H9 (cell line): ENCODE measurements around the gene SERPINA5. TPM values are rescaled to one million over a fixed set of nuclear protein-coding genes. Genes with fewer than 3 reads are reported as not detected.

Source experiments
- DNase-seq: peaks from one replicate; pipeline ENCODE4 v3.0.0-alpha.2; 2017
- H2AFZ ChIP-seq: one replicate; pipeline ENCODE4 v1.6.1; 2013; ENCODE audit warnings: mild to moderate bottlenecking, low read length, control low read depth, moderate library complexity
- H2AK5ac ChIP-seq: 2 replicates; pipeline ENCODE4 v1.6.1; 2013; ENCODE audit warnings: low read length, control low read depth, mixed read lengths; ENCODE audit not compliant: insufficient read length
- H2BK120ac ChIP-seq: one replicate; pipeline ENCODE4 v1.6.1; 2013; ENCODE audit warnings: low read depth, mild to moderate bottlenecking, low read length, control low read depth, inconsistent platforms; ENCODE audit not compliant: poor library complexity, severe bottlenecking
- H2BK12ac ChIP-seq: 2 replicates; pipeline ENCODE4 v1.6.1; 2013; ENCODE audit warnings: low read length, control low read depth, mixed read lengths, low read depth; ENCODE audit not compliant: insufficient read length
- H2BK15ac ChIP-seq: 2 replicates; pipeline ENCODE4 v1.6.1; 2013; ENCODE audit warnings: low read depth, low read length, control low read depth
- H2BK20ac ChIP-seq: one replicate; pipeline ENCODE4 v1.6.1; 2013; ENCODE audit warnings: low read depth, mild to moderate bottlenecking, low read length, control low read depth, inconsistent platforms; ENCODE audit not compliant: poor library complexity, severe bottlenecking
- H2BK5ac ChIP-seq: 2 replicates; pipeline ENCODE4 v1.6.1; 2013; ENCODE audit warnings: low read length, control low read depth, mixed read lengths; ENCODE audit not compliant: insufficient read length
- H3K14ac ChIP-seq: 2 replicates; pipeline ENCODE4 v1.6.1; 2013; ENCODE audit warnings: low read length, control low read depth; ENCODE audit not compliant: insufficient read depth
- H3K18ac ChIP-seq: 2 replicates; pipeline ENCODE4 v1.6.1; 2013; ENCODE audit warnings: low read depth, mild to moderate bottlenecking, mixed read lengths, low read length, control low read depth; ENCODE audit not compliant: insufficient read length
- H3K23ac ChIP-seq: 2 replicates; pipeline ENCODE4 v1.6.1; 2013; ENCODE audit warnings: low read length, control low read depth, mixed read lengths, low read depth; ENCODE audit not compliant: insufficient read length
- H3K23me2 ChIP-seq: 2 replicates; pipeline ENCODE4 v1.6.1; 2013; ENCODE audit warnings: low read depth, mild to moderate bottlenecking, mixed read lengths, low read length, control low read depth; ENCODE audit not compliant: insufficient read length, poor library complexity, severe bottlenecking
- H3K27ac ChIP-seq: 2 replicates; pipeline ENCODE4 v1.5.1; 2013; ENCODE audit warnings: low read length, control low read depth, mixed read lengths, low read depth; ENCODE audit not compliant: insufficient read length
- H3K27me3 ChIP-seq: 2 replicates; pipeline ENCODE4 v1.6.1; 2013; ENCODE audit warnings: low read length, control low read depth, inconsistent platforms; ENCODE audit not compliant: insufficient read depth
- H3K4ac ChIP-seq: 2 replicates; pipeline ENCODE4 v1.6.1; 2013; ENCODE audit warnings: low read depth, mild to moderate bottlenecking, control low read depth, inconsistent platforms, low read length, moderate library complexity
- H3K4me1 ChIP-seq: 2 replicates; pipeline ENCODE4 v1.6.1; 2013; ENCODE audit warnings: low read length, control low read depth, inconsistent platforms; ENCODE audit not compliant: insufficient read depth
- H3K4me2 ChIP-seq: 2 replicates; pipeline ENCODE4 v1.6.1; 2013; ENCODE audit warnings: low read length, control low read depth, mixed read lengths; ENCODE audit not compliant: insufficient read length, insufficient read depth
- H3K56ac ChIP-seq: 2 replicates; pipeline ENCODE4 v1.6.1; 2013; ENCODE audit warnings: low read depth, mild to moderate bottlenecking, mixed read lengths, low read length, control low read depth; ENCODE audit not compliant: insufficient read length
- H3K79me1 ChIP-seq: 2 replicates; pipeline ENCODE4 v1.6.1; 2013; ENCODE audit warnings: low read depth, mild to moderate bottlenecking, moderate library complexity, low read length, control low read depth, inconsistent platforms; ENCODE audit not compliant: insufficient read depth, poor library complexity, severe bottlenecking
- H3K79me2 ChIP-seq: 2 replicates; pipeline ENCODE4 v1.6.1; 2013; ENCODE audit warnings: low read length, control low read depth, inconsistent platforms; ENCODE audit not compliant: insufficient read depth
- H3K9ac ChIP-seq: 2 replicates; pipeline ENCODE4 v1.6.1; 2013; ENCODE audit warnings: low read length, control low read depth, mixed read lengths; ENCODE audit not compliant: insufficient read length; ENCODE audit errors: extremely low read depth
- H3K9me3 ChIP-seq: one replicate; pipeline ENCODE4 v1.6.1; 2013; ENCODE audit warnings: low read depth, low read length, inconsistent platforms; ENCODE audit not compliant: control insufficient read depth
- H3T11ph ChIP-seq: one replicate; pipeline ENCODE4 v1.6.1; 2013; ENCODE audit warnings: mild to moderate bottlenecking, low read length, control low read depth, inconsistent platforms
- H4K20me1 ChIP-seq: one replicate; pipeline ENCODE4 v1.6.1; 2013; ENCODE audit not compliant: control insufficient read depth, insufficient read length, insufficient read depth
- H4K5ac ChIP-seq: 2 replicates; pipeline ENCODE4 v1.6.1; 2013; ENCODE audit warnings: low read depth, mild to moderate bottlenecking, mixed read lengths, low read length, control low read depth; ENCODE audit not compliant: insufficient read length
- H4K8ac ChIP-seq: replicated peaks from 2 replicates; pipeline ENCODE4 v1.6.1; 2013; ENCODE audit warnings: low read length, control low read depth, mixed read lengths, low read depth; ENCODE audit not compliant: insufficient read length
- H4K91ac ChIP-seq: 2 replicates; pipeline ENCODE4 v1.6.1; 2013; ENCODE audit warnings: low read depth, mild to moderate bottlenecking, moderate library complexity, mixed read lengths, low read length, control low read depth; ENCODE audit not compliant: insufficient read length
- H3K27ac Mint-ChIP-seq, 3 experiments: 2 replicates in 2 of 3; 3 replicates in 1 of 3; pipeline ENCODE4 v1.8.0; 2020 to 2021; ENCODE audit warnings: mixed read lengths in 3 of 3, mild to moderate bottlenecking in 1 of 3, moderate library complexity in 1 of 3
- H3K27me3 Mint-ChIP-seq: 2 replicates; pipeline ENCODE4 v1.8.0; 2021; ENCODE audit warnings: low read depth, mild to moderate bottlenecking, moderate library complexity, mixed read lengths
- H3K36me3 Mint-ChIP-seq, 3 experiments: 2 replicates in 2 of 3; 3 replicates in 1 of 3; pipeline ENCODE4 v1.8.0; 2020 to 2021; ENCODE audit warnings: low read depth in 3 of 3, mixed read lengths in 3 of 3; ENCODE audit not compliant: insufficient read depth in 1 of 3
- H3K4me1 Mint-ChIP-seq, 2 experiments: 2 replicates each; pipeline ENCODE4 v1.8.0; 2020; ENCODE audit warnings: mixed read lengths in 2 of 2
- H3K4me3 Mint-ChIP-seq, 2 experiments: 2 replicates in 1 of 2; 3 replicates in 1 of 2; pipeline ENCODE4 v1.8.0; 2020 to 2021; ENCODE audit warnings: mild to moderate bottlenecking in 2 of 2, mixed read lengths in 2 of 2, moderate library complexity in 1 of 2
- H3K9me3 Mint-ChIP-seq, 2 experiments: 2 replicates in 1 of 2; 3 replicates in 1 of 2; pipeline ENCODE4 v1.8.0; 2020; ENCODE audit warnings: mild to moderate bottlenecking in 2 of 2, mixed read lengths in 2 of 2, moderate library complexity in 1 of 2
- CTCF ChIP-seq: fragments of 200-600 bp; sonication (generic); conservative IDR thresholded peaks from 3 replicates; pipeline ENCODE4 v1.8.0; 2021; ENCODE audit warnings: antibody characterized with exemption, mild to moderate bottlenecking
- WGBS: extraction: QIAGEN DNeasy Blood & Tissue Kit; methylation state at CpG from one replicate; pipeline ENCODE4 v1.1.7; 2013; ENCODE audit warnings: missing lambda C conversion rate, low lambda C conversion rate, mixed read lengths; ENCODE audit not compliant: insufficient read length; ENCODE audit errors: extremely low coverage; 5-methylcytosine and 5-hydroxymethylcytosine counted together
- total RNA-seq: library from RNA; stranded (reverse); gene quantifications from 2 replicates; pipeline ENCODE4 v1.2.1, GENCODE V29; 2021

SERPINA5 gene
- total RNA-seq, 1 experiment from 2014 or later: 1.1 TPM

- H3K4me1 ChIP-seq: no peaks in the 10 kb centered on the region
- H3K27ac ChIP-seq: no peak overlapping the region
- H3K79me2 ChIP-seq: no peaks in the 10 kb centered on the region
- H3K56ac ChIP-seq: no peak overlapping the region
- H4K8ac ChIP-seq: no peak overlapping the region
- H3K14ac ChIP-seq: no peak overlapping the region
- no peak overlapping the region for H3K4me2 ChIP-seq
- H2BK15ac ChIP-seq: no peak overlapping the region
- H3K18ac ChIP-seq: no peak overlapping the region
- H2BK20ac ChIP-seq: no peak overlapping the region
- no peak overlapping the region for H2BK12ac ChIP-seq
- no peaks in the 10 kb centered on the region for H3K9me3 ChIP-seq
- H3T11ph ChIP-seq: no peak overlapping the region
- H3K9me3 Mint-ChIP-seq: peaks cover 15 to 19% of the 10 kb centered on the region in 2 experiments
- H4K91ac ChIP-seq: no peak overlapping the region
- H3K4me3 Mint-ChIP-seq: no peak overlapping the region
- H4K20me1 ChIP-seq: no peaks in the 10 kb centered on the region
- H2AK5ac ChIP-seq: no peak overlapping the region
- H3K27me3 ChIP-seq: no peaks in the 10 kb centered on the region
- no peak overlapping the region for H2BK120ac ChIP-seq
- WGBS: 100% methylated on average over 1 of the region's 9 CpGs
- H3K27me3 Mint-ChIP-seq: peaks cover 6% of the 10 kb centered on the region
- no peak for TF ChIP-seq CTCF
- H3K23ac ChIP-seq: no peak overlapping the region
- H3K4ac ChIP-seq: no peak overlapping the region
- no peak overlapping the region for H3K9ac ChIP-seq
- no peak for DNase-seq
- H3K4me1 Mint-ChIP-seq: peaks cover 8 to 14% of the 10 kb centered on the region in 2 experiments
- no peaks in the 10 kb centered on the region for H3K23me2 ChIP-seq
- no peaks in the 10 kb centered on the region for H3K79me1 ChIP-seq
- H4K5ac ChIP-seq: no peak overlapping the region
- H3K27ac Mint-ChIP-seq: no peak overlapping the region; a peak in 1 of 7 replicates
- no peak overlapping the region for H2AFZ ChIP-seq
- peaks cover 0 to 8% (median 7%) of the 10 kb centered on the region in 3 experiments; a peak in 4 of 7 replicates for H3K36me3 Mint-ChIP-seq
- H2BK5ac ChIP-seq: no peak overlapping the region
These were observed 31.6 kb downstream of the SERPINA5 start for GRCh38 chr14:94612580-94613554.
